GM19099 (cell line): ENCODE results near the gene AHCY.

Source experiments
- POLR2A ChIP-seq: IDR thresholded peaks from 3 replicates; pipeline ENCODE4 v1.6.1; 2011; ENCODE audit warnings: low read depth; ENCODE audit not compliant: insufficient read length; ENCODE audit errors: extremely low read depth

Gene AHCY

DNA sequence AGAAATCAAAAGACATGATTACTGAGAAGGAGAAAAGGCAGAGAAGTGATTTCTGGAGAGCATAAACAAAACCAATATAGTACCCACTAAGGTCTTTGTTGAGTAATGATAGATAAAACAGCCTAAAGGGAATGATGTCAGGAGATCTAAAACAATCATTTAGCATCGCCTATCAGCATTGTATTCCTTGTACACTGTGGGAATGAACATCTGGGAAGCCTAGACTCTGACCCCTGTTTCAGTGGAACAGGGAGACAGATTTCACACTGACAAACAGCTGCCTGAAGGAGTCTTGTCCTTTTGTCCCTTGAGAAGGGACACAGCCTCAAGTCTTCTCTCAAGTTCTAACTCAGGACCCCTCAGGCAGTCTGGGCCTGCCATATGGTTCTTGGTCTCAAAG is 60.3 kb downstream of the AHCY start:
- TF ChIP-seq POLR2A, result no peak

DNA sequence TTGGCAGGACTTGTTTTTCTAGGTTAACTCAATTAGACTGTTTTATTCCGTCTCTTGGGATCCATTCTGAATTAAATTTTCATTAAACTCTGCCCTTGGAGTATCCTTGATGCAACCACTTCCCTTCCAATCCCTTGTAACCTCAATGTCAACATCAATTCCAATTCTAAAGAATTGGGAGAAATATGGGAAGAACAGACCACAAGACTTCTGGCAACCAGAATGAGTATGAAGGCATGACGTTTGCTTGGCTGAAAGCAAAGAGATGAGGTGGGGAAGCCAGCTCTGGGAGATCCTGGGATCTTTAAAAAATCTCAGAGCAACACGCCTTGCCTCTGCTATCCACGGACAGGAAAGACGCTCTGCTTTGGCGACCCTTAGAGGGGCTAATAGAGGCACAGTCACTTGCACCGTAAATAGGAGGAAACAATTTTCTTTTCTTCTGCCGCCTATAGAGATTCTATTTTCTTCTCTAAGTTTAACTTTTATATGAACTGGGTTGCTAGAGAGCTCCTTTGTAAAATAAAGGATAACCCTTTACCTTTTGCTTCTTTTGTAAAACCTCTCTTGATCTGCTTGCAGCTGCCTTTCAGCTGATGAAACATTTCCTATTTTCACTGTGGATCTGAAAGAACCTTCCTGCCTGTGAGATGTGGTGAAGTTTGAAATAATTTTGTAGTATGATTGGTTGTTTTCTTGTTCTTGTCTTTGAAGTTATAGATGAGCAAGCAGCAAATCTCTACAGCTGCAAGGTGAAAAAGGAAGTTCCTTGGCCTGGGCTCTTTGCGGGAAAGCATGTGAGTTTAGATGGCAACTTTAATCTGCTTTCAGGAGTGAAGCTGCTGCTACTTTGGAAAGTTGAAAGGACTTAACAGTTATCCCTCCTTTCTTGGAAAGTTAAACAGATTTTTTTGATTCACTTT is 62.2 kb downstream of the AHCY start, which contains the start of gene ASIP:
Gene ASIP, plus strand, starts transcription at position 731 of the 923 bp plus-strand sequence. CDS start 18,952 bp downstream, outside the sequence.
- TF ChIP-seq POLR2A, result no peak

DNA sequence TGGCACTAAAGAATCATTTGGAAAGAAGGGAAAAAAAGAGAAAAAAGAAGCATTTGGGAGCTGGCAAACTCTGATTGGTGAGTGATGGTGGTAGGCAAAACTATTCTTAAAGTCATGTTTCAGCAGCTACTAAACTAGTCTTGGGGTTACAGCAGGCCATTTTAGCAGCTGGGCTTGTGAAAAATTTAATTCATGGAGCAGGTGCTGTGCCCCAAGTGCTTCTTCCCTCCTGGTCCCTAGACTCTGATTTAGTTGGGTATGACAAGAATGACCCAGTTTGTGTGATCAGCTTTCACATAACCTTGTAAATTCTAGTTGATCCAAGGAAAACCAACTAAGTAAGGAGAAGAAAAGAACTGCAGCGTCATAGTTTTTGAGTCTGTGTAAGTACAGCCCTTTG is 63.0 kb downstream of the AHCY start:
- no peak for TF ChIP-seq POLR2A

DNA sequence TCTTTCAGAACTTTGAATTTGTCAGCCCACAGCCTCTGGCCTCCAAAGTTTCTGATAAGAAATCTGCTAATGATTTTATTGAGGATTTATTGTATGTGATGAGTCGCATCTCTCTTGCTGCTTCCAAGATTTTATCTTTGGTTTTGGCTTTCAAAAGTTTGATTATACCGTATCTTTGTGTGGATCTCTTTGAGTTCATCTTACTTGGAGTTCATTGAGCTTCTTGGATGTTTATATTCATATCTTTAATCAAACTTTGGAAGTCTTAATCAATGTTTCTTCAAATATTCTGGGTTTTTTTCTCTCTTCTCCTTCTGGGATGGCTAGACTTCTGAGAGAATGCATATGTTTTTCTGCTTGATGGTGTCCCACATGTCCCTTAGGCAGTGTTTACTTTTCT is 65.2 kb downstream of the AHCY start:
- TF ChIP-seq POLR2A, result no peak

DNA sequence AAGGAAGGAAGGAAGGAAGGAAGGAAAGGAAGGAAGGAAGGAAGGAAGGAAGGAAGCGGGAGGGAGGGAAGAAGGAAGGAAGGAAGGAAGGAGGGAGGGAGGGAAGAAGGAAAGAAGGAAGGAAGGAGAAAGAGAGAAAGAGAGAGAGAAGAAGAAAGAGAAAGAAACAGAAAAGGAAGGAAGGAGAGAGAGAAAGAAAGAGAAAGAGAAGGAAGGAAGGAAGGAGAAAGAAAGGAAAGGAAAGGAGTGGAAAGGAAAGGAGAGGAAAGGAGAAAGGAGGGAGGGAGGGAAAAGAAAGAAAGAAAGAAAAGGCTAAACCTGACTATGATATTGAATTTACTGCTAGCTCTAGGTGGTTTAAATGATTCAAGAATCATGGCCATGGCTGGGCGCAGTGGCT is 67.3 kb downstream of the AHCY start:
- TF ChIP-seq POLR2A, result no peak

DNA sequence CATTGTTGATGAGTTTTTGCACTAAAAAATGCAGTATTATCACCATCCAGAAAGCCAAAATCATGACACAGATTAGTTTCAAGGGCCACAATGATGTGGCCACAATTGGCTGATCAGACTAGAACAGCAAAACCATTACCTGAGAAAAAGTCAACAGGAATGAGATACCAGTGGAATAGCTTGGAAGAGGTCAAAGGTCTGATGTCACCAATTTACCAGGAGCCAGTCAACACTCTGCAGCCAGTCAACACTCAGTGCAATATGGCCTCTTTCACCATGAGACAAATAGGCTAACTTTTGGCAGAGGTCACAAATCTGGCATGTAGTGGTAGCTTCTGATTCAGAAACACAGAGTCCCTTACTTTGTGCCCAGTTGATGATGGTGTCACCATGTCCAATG is 69.5 kb downstream of the AHCY start:
- TF ChIP-seq POLR2A, result no peak

DNA sequence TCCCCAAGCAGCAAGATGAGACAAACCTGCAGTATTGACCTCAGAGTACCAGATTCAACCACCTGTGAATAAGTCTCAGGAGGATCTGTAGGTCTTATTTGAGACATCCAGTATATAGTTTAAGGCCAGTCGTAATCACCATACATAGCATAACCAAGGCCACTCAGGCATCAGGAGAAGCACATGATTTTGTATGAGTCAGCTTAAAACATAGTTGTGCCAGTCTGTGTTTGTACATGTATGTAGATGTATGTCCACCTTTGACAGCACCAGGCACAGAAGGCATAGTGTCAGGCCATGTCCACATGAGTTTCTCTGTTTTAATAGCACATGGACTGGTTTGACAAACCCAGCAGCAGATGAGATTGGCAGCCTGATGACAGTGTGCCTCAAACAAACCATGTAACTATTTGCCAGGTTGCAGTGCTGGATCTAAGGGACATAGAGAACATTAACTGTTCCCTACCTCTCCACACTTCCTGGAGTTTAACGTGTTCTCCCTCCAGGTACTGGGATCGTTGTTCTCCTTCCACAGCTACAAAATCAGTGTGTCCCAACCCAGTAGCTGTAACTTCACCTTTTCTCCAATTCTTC is 70.6 kb downstream of the AHCY start:
- no peak for TF ChIP-seq POLR2A

DNA sequence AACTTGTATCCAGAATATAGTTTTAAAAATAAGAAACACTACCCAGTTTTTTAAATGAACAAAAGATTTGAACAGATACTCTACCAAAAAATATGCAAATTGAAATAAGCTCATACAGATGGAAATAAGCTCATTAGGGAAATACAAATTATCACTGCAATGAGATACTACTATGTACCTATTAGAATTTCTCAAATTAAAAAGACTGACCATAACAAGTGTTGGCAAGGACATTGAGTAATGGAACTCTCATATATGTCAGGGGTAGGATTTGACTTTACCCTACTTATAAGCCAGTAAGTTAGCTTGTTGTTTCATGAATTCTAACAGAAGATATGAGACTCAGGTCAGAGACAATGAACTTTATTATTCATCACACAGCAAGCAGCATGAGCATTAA is 71.5 kb downstream of the AHCY start:
- TF ChIP-seq POLR2A, result no peak
